ENCODE data around the gene ATP6V0C. TPM values are rescaled to one million over a fixed set of nuclear protein-coding genes. Genes with fewer than 3 reads are reported as not detected.

ATP6V0C gene
- total RNA-seq, 4 donors from 2014 or later, result 63.1 to 218 (median 126) TPM

- intact Hi-C loops (cut with DNase I; ENCODE audit: low total_unique reads), result no loop called here
- no peak for TF ChIP-seq POLR2A (IDR thresholded peaks at IDR 0.05)
- TF ChIP-seq, protein P1, sequence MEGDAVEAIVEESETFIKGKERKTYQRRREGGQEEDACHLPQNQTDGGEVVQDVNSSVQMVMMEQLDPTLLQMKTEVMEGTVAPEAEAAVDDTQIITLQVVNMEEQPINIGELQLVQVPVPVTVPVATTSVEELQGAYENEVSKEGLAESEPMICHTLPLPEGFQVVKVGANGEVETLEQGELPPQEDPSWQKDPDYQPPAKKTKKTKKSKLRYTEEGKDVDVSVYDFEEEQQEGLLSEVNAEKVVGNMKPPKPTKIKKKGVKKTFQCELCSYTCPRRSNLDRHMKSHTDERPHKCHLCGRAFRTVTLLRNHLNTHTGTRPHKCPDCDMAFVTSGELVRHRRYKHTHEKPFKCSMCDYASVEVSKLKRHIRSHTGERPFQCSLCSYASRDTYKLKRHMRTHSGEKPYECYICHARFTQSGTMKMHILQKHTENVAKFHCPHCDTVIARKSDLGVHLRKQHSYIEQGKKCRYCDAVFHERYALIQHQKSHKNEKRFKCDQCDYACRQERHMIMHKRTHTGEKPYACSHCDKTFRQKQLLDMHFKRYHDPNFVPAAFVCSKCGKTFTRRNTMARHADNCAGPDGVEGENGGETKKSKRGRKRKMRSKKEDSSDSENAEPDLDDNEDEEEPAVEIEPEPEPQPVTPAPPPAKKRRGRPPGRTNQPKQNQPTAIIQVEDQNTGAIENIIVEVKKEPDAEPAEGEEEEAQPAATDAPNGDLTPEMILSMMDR (IDR thresholded peaks at IDR 0.05), result no peak
- H3K4me3 ChIP-seq (ENCODE audit: low read depth, poor library complexity, severe bottlenecking), result peak within 1 kb of the TSS; percentile 7
- WGBS, 2 donors, result 0% methylated on average over 4 of the region's 59 CpGs; no CpG with 5 or more reads in 1 of the 2 donors
- DNase-seq (ENCODE audit: low spot score in 2 of 2), result no peak
Measured at GRCh38 chr16:2471016-2471652, 42.6 kb upstream of the ATP6V0C start, which contains the start of gene NTN3. NTN3 (plus strand) TSS chr16:2471297; CDS start chr16:2471702, 405 bp downstream.

DNA sequence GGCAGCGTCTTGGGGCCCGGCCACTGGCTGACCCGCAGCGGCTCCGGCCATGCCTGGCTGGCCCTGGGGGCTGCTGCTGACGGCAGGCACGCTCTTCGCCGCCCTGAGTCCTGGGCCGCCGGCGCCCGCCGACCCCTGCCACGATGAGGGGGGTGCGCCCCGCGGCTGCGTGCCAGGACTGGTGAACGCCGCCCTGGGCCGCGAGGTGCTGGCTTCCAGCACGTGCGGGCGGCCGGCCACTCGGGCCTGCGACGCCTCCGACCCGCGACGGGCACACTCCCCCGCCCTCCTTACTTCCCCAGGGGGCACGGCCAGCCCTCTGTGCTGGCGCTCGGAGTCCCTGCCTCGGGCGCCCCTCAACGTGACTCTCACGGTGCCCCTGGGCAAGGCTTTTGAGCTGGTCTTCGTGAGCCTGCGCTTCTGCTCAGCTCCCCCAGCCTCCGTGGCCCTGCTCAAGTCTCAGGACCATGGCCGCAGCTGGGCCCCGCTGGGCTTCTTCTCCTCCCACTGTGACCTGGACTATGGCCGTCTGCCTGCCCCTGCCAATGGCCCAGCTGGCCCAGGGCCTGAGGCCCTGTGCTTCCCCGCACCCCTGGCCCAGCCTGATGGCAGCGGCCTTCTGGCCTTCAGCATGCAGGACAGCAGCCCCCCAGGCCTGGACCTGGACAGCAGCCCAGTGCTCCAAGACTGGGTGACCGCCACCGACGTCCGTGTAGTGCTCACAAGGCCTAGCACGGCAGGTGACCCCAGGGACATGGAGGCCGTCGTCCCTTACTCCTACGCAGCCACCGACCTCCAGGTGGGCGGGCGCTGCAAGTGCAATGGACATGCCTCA is 41.9 kb upstream of the ATP6V0C start:
- WGBS, 2 donors, result 63% methylated on average over 17 to 29 of the region's 61 CpGs
- DNase-seq (ENCODE audit: low spot score in 2 of 2), result no peak
- intact Hi-C loops (cut with DNase I; ENCODE audit: low total_unique reads), result no loop called here

GRCh38 chr16:2472488-2472864 is 41.3 kb upstream of the ATP6V0C start:
- no peak for DNase-seq (ENCODE audit: low spot score in 2 of 2)
- no peak overlapping the region for H3K4me3 ChIP-seq (ENCODE audit: low read depth, poor library complexity, severe bottlenecking)
- WGBS, 2 donors, result 90 to 98% methylated on average over 13 to 27 of the region's 27 CpGs
- TF ChIP-seq, protein P1 (IDR thresholded peaks at IDR 0.05), result no peak
- TF ChIP-seq POLR2A (IDR thresholded peaks at IDR 0.05), result no peak
- intact Hi-C loops (cut with DNase I; ENCODE audit: low total_unique reads), result no loop called here

More for the DNA sequence above, 41.9 kb upstream of the ATP6V0C start:
- no peak for TF ChIP-seq POLR2A (IDR thresholded peaks at IDR 0.05)
- TF ChIP-seq, protein P1 (IDR thresholded peaks at IDR 0.05), result no peak
- H3K4me3 ChIP-seq (ENCODE audit: low read depth, poor library complexity, severe bottlenecking), result peak overlapping the region; percentile 7

DNA sequence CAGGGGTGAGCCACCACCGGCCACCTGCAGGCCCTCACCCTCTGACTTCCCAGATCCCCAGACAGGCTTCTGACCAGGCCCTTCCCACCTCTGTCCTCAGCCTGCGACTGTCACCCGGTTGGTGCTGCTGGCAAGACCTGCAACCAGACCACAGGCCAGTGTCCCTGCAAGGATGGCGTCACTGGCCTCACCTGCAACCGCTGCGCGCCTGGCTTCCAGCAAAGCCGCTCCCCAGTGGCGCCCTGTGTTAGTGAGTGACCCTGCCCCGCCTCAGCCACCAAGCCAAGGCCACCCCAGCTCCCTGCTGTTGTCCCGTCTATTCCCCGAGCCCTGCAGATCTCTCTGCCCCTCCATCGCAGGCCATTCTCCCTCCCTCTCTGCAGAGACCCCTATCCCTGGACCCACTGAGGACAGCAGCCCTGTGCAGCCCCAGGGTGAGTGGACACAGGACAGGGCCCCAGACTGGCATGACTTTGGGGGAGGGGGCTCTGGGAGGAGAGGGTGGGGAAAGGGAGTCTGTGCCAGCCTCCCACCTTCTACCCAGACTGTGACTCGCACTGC is 40.8 kb upstream of the ATP6V0C start:
- intact Hi-C loops (cut with DNase I; ENCODE audit: low total_unique reads), result no loop called here
- no peak overlapping the region for H3K4me3 ChIP-seq (ENCODE audit: low read depth, poor library complexity, severe bottlenecking)
- no peak for DNase-seq (ENCODE audit: low spot score in 2 of 2)
- 87% methylated on average over 13 to 14 of the region's 14 CpGs for WGBS, 2 donors
- TF ChIP-seq, protein P1 (IDR thresholded peaks at IDR 0.05), result no peak
- TF ChIP-seq POLR2A (IDR thresholded peaks at IDR 0.05), result no peak

DNA sequence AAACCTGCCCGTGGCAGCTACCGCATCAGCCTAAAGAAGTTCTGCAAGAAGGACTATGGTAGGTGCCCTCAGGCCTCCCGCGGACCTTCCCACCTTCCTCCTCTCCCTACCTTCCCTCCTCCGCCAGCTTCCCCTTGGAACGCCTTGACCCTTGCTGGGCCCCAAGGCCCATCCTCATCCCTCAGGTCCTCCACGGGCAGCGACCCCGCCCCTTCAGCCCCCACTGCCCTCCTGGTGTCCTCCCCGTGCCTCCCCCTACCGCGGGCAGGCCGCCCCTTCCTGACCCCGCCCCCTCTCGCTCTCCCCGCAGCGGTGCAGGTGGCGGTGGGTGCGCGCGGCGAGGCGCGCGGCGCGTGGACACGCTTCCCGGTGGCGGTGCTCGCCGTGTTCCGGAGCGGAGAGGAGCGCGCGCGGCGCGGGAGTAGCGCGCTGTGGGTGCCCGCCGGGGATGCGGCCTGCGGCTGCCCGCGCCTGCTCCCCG is 40.3 kb upstream of the ATP6V0C start:
- TF ChIP-seq POLR2A (IDR thresholded peaks at IDR 0.05), result no peak
- TF ChIP-seq, protein P1 (IDR thresholded peaks at IDR 0.05), result no peak
- H3K4me3 ChIP-seq (ENCODE audit: low read depth, poor library complexity, severe bottlenecking), result no peak overlapping the region
- 7 to 8% methylated on average over 25 to 31 of the region's 49 CpGs for WGBS, 2 donors
- DNase-seq (ENCODE audit: low spot score in 2 of 2), result no peak
- intact Hi-C loops (cut with DNase I; ENCODE audit: low total_unique reads), result no loop called here
